ENCODE measurements around the gene RAPGEF1. TPM values are rescaled to one million over a fixed set of nuclear protein-coding genes. Genes with fewer than 3 reads are reported as not detected.

RAPGEF1 gene
- total RNA-seq, 1 donor from 2014 or later = 33.3 TPM

DNA sequence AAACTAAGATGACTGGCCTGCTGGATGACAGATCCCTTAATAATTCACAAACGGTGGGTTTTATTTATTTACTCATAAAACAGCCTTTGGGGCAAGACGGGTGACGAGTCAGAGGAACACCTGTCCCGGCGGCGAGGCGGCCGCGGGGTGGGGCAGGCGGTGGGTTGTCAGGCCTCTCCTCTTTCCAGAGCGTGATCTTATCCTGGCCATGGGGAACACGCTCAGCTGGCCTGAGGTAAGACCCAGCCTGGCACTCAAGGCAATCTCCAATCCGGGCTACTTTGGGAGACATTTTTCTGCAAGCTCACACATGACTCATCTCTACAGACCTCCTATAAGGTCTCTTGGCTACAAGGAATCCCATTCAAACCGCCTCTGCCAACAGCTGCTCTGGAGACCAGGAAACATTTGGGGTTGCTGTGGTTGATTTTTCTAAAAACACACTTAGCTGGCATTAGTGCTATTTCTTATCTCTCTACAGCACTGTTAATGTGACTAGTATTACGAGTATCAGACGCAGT, 6.3 kb downstream of the RAPGEF1 start:
- Histone ChIP-seq H3K79me2 (ENCODE audit: low read depth) (peaks cover 72% of the 10 kb centered on the region), H3K4me3 (no peak overlapping the region), H3K4me1 (peaks cover 6% of the 10 kb centered on the region)

DNA sequence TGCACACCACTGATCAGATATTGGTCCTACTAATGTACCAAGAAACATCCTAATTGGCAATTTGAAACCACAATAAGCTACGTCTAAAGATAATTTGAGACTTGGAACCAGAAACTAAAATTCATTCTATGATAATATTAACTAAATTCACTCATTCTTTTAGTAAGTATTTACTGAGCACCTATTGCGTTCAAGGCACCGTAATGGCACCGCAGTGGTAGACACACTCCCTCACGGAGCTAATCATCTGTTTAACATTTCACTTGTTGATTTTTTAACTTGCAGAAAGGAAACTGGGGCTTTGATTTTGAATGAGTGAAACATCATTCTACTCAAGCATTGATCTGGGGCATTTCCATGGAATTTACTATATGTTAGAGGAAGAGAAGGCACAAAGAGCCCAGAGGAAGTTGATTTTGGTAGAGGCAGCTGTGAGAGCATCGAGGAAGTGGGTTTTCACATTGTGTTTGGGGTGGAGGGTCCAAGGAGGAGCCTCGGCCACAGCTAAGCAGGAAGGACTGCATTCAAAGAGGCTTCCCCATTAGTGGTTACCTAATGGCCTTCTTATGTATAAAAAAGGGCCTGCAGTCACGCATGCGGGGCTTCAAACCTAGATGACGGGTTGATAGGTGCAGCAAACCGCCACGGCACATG, 7.1 kb downstream of the RAPGEF1 start:
- no peak for DNase-seq (ENCODE audit: low spot score)
- Histone ChIP-seq H3F3A (ENCODE audit: low read depth) (no peaks in the 10 kb centered on the region), H3K79me2 (ENCODE audit: low read depth) (peaks cover 72% of the 10 kb centered on the region), H3K4me2 (no peak overlapping the region), H3K9ac (no peak overlapping the region), H3K9me3 (ENCODE audit: low read depth) (no peaks in the 10 kb centered on the region), H2AFZ (replicated peaks) (no peak overlapping the region), H3K4me1 (peaks cover 11% of the 10 kb centered on the region), H3K4me3 (no peak overlapping the region), H3K27ac (no peak overlapping the region), H3K36me3 (no peaks in the 10 kb centered on the region), H4K20me1 (ENCODE audit: low read depth) (peaks cover 67% of the 10 kb centered on the region), H3K27me3 (no peaks in the 10 kb centered on the region)
- H3K4me3 Mint-ChIP-seq = no peak overlapping the region
- TF ChIP-seq EZH2 (IDR thresholded peaks at IDR 0.05) (no peak), EZH2phosphoT487 (IDR thresholded peaks at IDR 0.05) (no peak)
- TF ChIP-seq, protein P1, sequence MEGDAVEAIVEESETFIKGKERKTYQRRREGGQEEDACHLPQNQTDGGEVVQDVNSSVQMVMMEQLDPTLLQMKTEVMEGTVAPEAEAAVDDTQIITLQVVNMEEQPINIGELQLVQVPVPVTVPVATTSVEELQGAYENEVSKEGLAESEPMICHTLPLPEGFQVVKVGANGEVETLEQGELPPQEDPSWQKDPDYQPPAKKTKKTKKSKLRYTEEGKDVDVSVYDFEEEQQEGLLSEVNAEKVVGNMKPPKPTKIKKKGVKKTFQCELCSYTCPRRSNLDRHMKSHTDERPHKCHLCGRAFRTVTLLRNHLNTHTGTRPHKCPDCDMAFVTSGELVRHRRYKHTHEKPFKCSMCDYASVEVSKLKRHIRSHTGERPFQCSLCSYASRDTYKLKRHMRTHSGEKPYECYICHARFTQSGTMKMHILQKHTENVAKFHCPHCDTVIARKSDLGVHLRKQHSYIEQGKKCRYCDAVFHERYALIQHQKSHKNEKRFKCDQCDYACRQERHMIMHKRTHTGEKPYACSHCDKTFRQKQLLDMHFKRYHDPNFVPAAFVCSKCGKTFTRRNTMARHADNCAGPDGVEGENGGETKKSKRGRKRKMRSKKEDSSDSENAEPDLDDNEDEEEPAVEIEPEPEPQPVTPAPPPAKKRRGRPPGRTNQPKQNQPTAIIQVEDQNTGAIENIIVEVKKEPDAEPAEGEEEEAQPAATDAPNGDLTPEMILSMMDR (IDR thresholded peaks at IDR 0.05) = no peak
- no peak overlapping the region for H3K27ac Mint-ChIP-seq
- peaks cover 2% of the 10 kb centered on the region for H3K27me3 Mint-ChIP-seq (ENCODE audit: insufficient read depth, low read depth)
- peaks cover 38% of the 10 kb centered on the region for H3K4me1 Mint-ChIP-seq
- peaks cover 3% of the 10 kb centered on the region for H3K9me3 Mint-ChIP-seq
- H3K36me3 Mint-ChIP-seq = peaks cover 29% of the 10 kb centered on the region

More for the DNA sequence above, 6.3 kb downstream of the RAPGEF1 start:
- no peak overlapping the region for H3K9ac ChIP-seq
- H3K4me1 Mint-ChIP-seq = peaks cover 34% of the 10 kb centered on the region
- H3K4me2 ChIP-seq = no peak overlapping the region
- TF ChIP-seq EZH2phosphoT487 (IDR thresholded peaks at IDR 0.05) (no peak), EZH2 (IDR thresholded peaks at IDR 0.05) (no peak)
- TF ChIP-seq, protein P1 (IDR thresholded peaks at IDR 0.05) = no peak
- no peak for DNase-seq (ENCODE audit: low spot score)
- no peaks in the 10 kb centered on the region for H3K9me3 ChIP-seq (ENCODE audit: low read depth)
- H3K36me3 Mint-ChIP-seq = peaks cover 29% of the 10 kb centered on the region
- peaks cover 58% of the 10 kb centered on the region for H4K20me1 ChIP-seq (ENCODE audit: low read depth)
- no peak overlapping the region for H2AFZ ChIP-seq (replicated peaks)
- H3K27me3 ChIP-seq = no peaks in the 10 kb centered on the region
- peaks cover 2% of the 10 kb centered on the region for H3K27me3 Mint-ChIP-seq (ENCODE audit: insufficient read depth, low read depth)
- H3K27ac Mint-ChIP-seq = no peak overlapping the region
- no peaks in the 10 kb centered on the region for H3K36me3 ChIP-seq
- no peaks in the 10 kb centered on the region for H3F3A ChIP-seq (ENCODE audit: low read depth)
- no peak overlapping the region for H3K27ac ChIP-seq
- H3K4me3 Mint-ChIP-seq = no peak overlapping the region
- peaks cover 3% of the 10 kb centered on the region for H3K9me3 Mint-ChIP-seq

DNA sequence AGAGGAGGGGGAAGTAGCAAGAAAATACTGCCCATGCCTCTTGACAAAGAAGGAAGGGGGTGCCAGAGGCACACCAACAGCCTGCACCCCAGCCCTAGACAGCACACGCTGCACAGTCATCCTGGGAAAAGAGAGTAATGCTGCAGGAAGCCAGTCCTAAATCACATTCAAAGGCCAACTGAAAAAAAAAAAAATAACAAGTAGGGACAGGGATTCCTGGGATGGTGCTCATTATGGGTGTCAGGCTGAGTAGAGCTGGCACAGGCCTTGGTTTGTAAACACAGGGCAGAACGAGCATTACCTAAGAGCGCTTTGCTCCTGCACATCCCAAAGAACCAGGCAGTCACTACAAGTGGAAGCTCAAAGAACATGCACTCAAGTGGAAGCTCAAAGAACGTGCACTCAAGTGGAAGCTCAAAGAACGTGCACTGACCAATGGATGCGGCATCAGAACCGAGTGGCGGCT, 7.8 kb downstream of the RAPGEF1 start:
- no peak overlapping the region for H3K4me2 ChIP-seq
- no peak overlapping the region for H3K4me3 Mint-ChIP-seq
- H3K27ac Mint-ChIP-seq = no peak overlapping the region

More for the DNA sequence above, 7.8 kb downstream of the RAPGEF1 start:
- TF ChIP-seq EZH2 (IDR thresholded peaks at IDR 0.05) (no peak), EZH2phosphoT487 (IDR thresholded peaks at IDR 0.05) (no peak)
- TF ChIP-seq, protein P1 (IDR thresholded peaks at IDR 0.05) = no peak
- no peak overlapping the region for H3K9ac ChIP-seq
- peaks cover 2% of the 10 kb centered on the region for H3K9me3 Mint-ChIP-seq
- no peak for DNase-seq (ENCODE audit: low spot score)
- no peak overlapping the region for H3K4me3 ChIP-seq
- no peaks in the 10 kb centered on the region for H3K9me3 ChIP-seq (ENCODE audit: low read depth)
- no peaks in the 10 kb centered on the region for H3K27me3 ChIP-seq
- peaks cover 65% of the 10 kb centered on the region for H4K20me1 ChIP-seq (ENCODE audit: low read depth)
- H3K4me1 ChIP-seq = peaks cover 12% of the 10 kb centered on the region
- H3K36me3 ChIP-seq = no peaks in the 10 kb centered on the region
- peaks cover 29% of the 10 kb centered on the region for H3K36me3 Mint-ChIP-seq
- peaks cover 2% of the 10 kb centered on the region for H3K27me3 Mint-ChIP-seq (ENCODE audit: insufficient read depth, low read depth)
- H3K27ac ChIP-seq = no peak overlapping the region
- no peak overlapping the region for H2AFZ ChIP-seq (replicated peaks)
- peaks cover 42% of the 10 kb centered on the region for H3K4me1 Mint-ChIP-seq
- H3F3A ChIP-seq (ENCODE audit: low read depth) = no peaks in the 10 kb centered on the region
- peaks cover 72% of the 10 kb centered on the region for H3K79me2 ChIP-seq (ENCODE audit: low read depth)
